ENCODE measurements around the gene MST1.

- no peak for TF ChIP-seq TEAD4 (IDR thresholded peaks at IDR 0.05)
- no peak for TF ChIP-seq RAD21 (IDR thresholded peaks at IDR 0.05; ENCODE audit: low read depth)
- no peak for TF ChIP-seq ZBTB7A (IDR thresholded peaks at IDR 0.05; ENCODE audit: low read depth)
- TF ChIP-seq REST (IDR thresholded peaks at IDR 0.05; ENCODE audit: low read depth), result no peak
- TF ChIP-seq EP300 (IDR thresholded peaks at IDR 0.05; ENCODE audit: borderline replicate concordance), result no peak
- no peak for TF ChIP-seq TAF1 (IDR thresholded peaks at IDR 0.05; ENCODE audit: low read depth)
- TF ChIP-seq MAX (IDR thresholded peaks at IDR 0.05), result no peak
- no peak for TF ChIP-seq CREB1 (IDR thresholded peaks at IDR 0.05; ENCODE audit: low read depth)
- no peak for TF ChIP-seq USF1 (IDR thresholded peaks at IDR 0.05)
- TF ChIP-seq FOXM1 (IDR thresholded peaks at IDR 0.05; ENCODE audit: borderline replicate concordance, low read depth), result no peak
- no peak for TF ChIP-seq YY1 (IDR thresholded peaks at IDR 0.05; ENCODE audit: low read depth)
- TF ChIP-seq TCF12 (IDR thresholded peaks at IDR 0.05; ENCODE audit: low read depth), result no peak
- no peak for TF ChIP-seq EGR1 (IDR thresholded peaks at IDR 0.05)
These were observed 21.4 kb downstream of the MST1 start for GRCh38 chr3:49667701-49668413.

All from Ishikawa (cell line).